B cell (primary cell): Measurements from ENCODE around the gene COL28A1. TPM values are rescaled to one million over a fixed set of nuclear protein-coding genes. Genes with fewer than 3 reads are reported as not detected.

Experiments
- ATAC-seq: fragments of 200-7000 bp; cut with Tn5 transposase; one replicate; pipeline ENCODE4 v1.10.0; 2021; ENCODE audit warnings: low read depth, mild to moderate bottlenecking, moderate number of reproducible peaks, moderate library complexity
- CTCF ChIA-PET: fragments of 350-600 bp; sonication (Branson Sonifier 250); formaldehyde crosslinking; loops from one replicate; lab custom pipeline; 2021; ENCODE audit warnings: antibody characterized with exemption, inconsistent platforms; lab: Charles Lee
- POLR2A ChIA-PET: fragments of 350-600 bp; sonication (Branson Sonifier 250); formaldehyde crosslinking; loops from one replicate; lab custom pipeline; 2021; ENCODE audit warnings: antibody characterized with exemption; lab: Charles Lee
- DNase-seq: peaks from one replicate; pipeline ENCODE4 v3.0.0; 2013
- H2AFZ ChIP-seq: 2 replicates; pipeline ENCODE4 v1.6.1; 2012; ENCODE audit warnings: mild to moderate bottlenecking, low read depth, low read length; ENCODE audit not compliant: insufficient read depth, poor library complexity, severe bottlenecking
- H3K27ac ChIP-seq, 2 donors: 1 replicate in 1 of 2; 2 replicates in 1 of 2; pipeline ENCODE4 v1.5.1; 2012 to 2013; ENCODE audit warnings: low read length in 2 of 2, mild to moderate bottlenecking in 2 of 2, moderate library complexity in 1 of 2
- H3K27me3 ChIP-seq, 4 experiments: fragments of 200-600 bp in 1 of 4; sonication (generic) in 1 of 4; replicated peaks in 1 of 4; 1 replicate in 2 of 4; 2 replicates in 2 of 4; pipeline versions ENCODE4 v1.6.1 to v1.7.0; 2013 to 2016; ENCODE audit warnings: low read length in 3 of 4, mild to moderate bottlenecking in 2 of 4, mixed read lengths in 1 of 4, moderate library complexity in 1 of 4; ENCODE audit not compliant: insufficient read depth in 4 of 4, control insufficient read depth in 3 of 4; ENCODE audit errors: control extremely low read depth in 1 of 4
- H3K36me3 ChIP-seq, 2 experiments: replicated peaks in 1 of 2; 1 replicate in 1 of 2; 2 replicates in 1 of 2; pipeline versions ENCODE4 v1.6.1 to v1.7.1; 2013; ENCODE audit warnings: low read length in 1 of 2; ENCODE audit not compliant: insufficient read depth in 2 of 2, control insufficient read depth in 1 of 2; ENCODE audit errors: control extremely low read depth in 1 of 2, extremely low read depth in 1 of 2
- H3K4me1 ChIP-seq, 2 donors: fragments of 200-600 bp in 1 of 2; sonication (generic) in 1 of 2; 1 replicate in 1 of 2; 2 replicates in 1 of 2; pipeline versions ENCODE4 v1.5.1 to v1.6.1; 2013 to 2017; ENCODE audit warnings: low read length in 2 of 2; ENCODE audit not compliant: control insufficient read depth in 2 of 2, insufficient read depth in 2 of 2
- H3K4me2 ChIP-seq: replicated peaks from 2 replicates; pipeline ENCODE3; 2012; ENCODE audit warnings: mild to moderate bottlenecking, low read depth, low read length; ENCODE audit not compliant: poor library complexity, severe bottlenecking
- H3K4me3 ChIP-seq, 5 experiments: fragments of 200-600 bp in 1 of 5; sonication (generic) in 1 of 5; 1 replicate in 3 of 5; 2 replicates in 2 of 5; pipeline versions ENCODE4 v1.5.1 to v1.7.0; 2011 to 2016; ENCODE audit warnings: low read length in 4 of 5, mild to moderate bottlenecking in 4 of 5, low read depth in 2 of 5, control low read depth in 1 of 5, moderate library complexity in 1 of 5; ENCODE audit not compliant: insufficient read depth in 1 of 5; ENCODE audit errors: control extremely low read depth in 1 of 5, extremely low read depth in 1 of 5
- H3K79me2 ChIP-seq: fragments of 200-600 bp; sonication (generic); one replicate; pipeline ENCODE4 v1.6.0; 2016; ENCODE audit warnings: low read length; ENCODE audit not compliant: control insufficient read depth, insufficient read depth
- H3K9ac ChIP-seq: fragments of 200-600 bp; sonication (generic); 2 replicates; pipeline ENCODE4 v1.6.1; 2017; ENCODE audit warnings: mild to moderate bottlenecking, low read length, moderate library complexity
- H3K9me3 ChIP-seq, 3 donors: one replicate each; pipeline versions ENCODE4 v1.6.1 to v1.7.1; 2013; ENCODE audit warnings: low read length in 2 of 3; ENCODE audit not compliant: control insufficient read depth in 2 of 3, insufficient read depth in 1 of 3; ENCODE audit errors: control extremely low read depth in 1 of 3
- H4K20me1 ChIP-seq: 2 replicates; pipeline ENCODE4 v1.6.0; 2012; ENCODE audit warnings: mild to moderate bottlenecking, low read length; ENCODE audit not compliant: insufficient read depth, control insufficient read depth, poor library complexity, severe bottlenecking
- H3K27ac Mint-ChIP-seq: one replicate; pipeline ENCODE4 v1.8.0; 2021; ENCODE audit warnings: mixed read lengths
- H3K27me3 Mint-ChIP-seq: one replicate; pipeline ENCODE4 v1.8.0; 2021; ENCODE audit warnings: mixed read lengths
- H3K4me1 Mint-ChIP-seq: one replicate; pipeline ENCODE4 v1.8.0; 2021; ENCODE audit warnings: mixed read lengths
- H3K4me3 Mint-ChIP-seq: one replicate; pipeline ENCODE4 v1.8.0; 2021; ENCODE audit warnings: mixed read lengths
- H3K9me3 Mint-ChIP-seq: one replicate; pipeline ENCODE4 v1.8.0; 2022; ENCODE audit warnings: mixed read lengths; ENCODE audit not compliant: insufficient read depth
- EZH2 ChIP-seq: IDR thresholded peaks from 2 replicates; pipeline ENCODE4 v1.6.1; 2012; ENCODE audit warnings: borderline replicate concordance, low read depth, mild to moderate bottlenecking, moderate library complexity, low read length; ENCODE audit not compliant: insufficient read depth, poor library complexity, severe bottlenecking
- WGBS: methylation state at CpG from one replicate; pipeline ENCODE4 v1.1.5; 2013; ENCODE audit warnings: missing lambda C conversion rate; ENCODE audit not compliant: insufficient coverage; 5-methylcytosine and 5-hydroxymethylcytosine counted together
- intact Hi-C: fragments of 100-400 bp; cut with micrococcal nuclease; formaldehyde crosslinking; loops from one replicate; pipeline ENCODE4 v1.10.0; 2022
- polyA plus RNA-seq: library from polyadenylated mRNA; depleted of rRNA; stranded (reverse); fragments of >200 nt; gene quantifications from 2 replicates; pipeline ENCODE4 v1.2.3, GENCODE V29; 2012
- total RNA-seq, 2 donors: library from RNA; stranded (reverse); fragments of 120-200 nt in 1 of 2; gene quantifications; 1 replicate in 1 of 2; 2 replicates in 1 of 2; pipeline versions ENCODE4 v1.2.3 to v1.2.4, GENCODE V29; 2013 to 2022
- TF ChIP-seq, protein P1 (sequence below): fragments of 200-600 bp; IDR thresholded peaks from one replicate; pipeline ENCODE4 v1.8.0; 2022; ENCODE audit warnings: antibody characterized with exemption, mild to moderate bottlenecking

Gene COL28A1
- total and polyA plus RNA-seq, 2 donors (not counting 1 experiment from before 2014, with no cell fraction given) = 0.18 to 0.67 TPM

DNA sequence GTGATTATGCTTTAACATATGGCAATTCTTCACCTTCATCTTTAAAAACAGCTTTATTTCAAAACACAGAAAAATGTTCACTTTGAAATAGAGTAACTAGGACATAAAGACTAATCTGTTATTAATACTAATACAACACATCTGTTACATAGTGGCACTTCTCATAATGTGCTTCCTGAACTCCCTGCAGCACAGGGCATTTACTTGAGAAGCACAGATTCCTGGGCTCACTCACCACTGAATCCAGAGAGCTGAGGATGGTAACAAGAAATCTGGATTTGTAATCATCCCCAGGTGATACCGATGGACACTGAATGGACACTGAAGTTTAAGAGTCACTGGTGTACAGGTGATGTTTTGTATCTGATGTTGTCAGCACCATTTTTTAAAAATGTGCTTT, 96.1 kb downstream of the COL28A1 start:
- Mint-ChIP-seq H3K27me3 (peaks cover 11% of the 10 kb centered on the region), H3K9me3 (no peaks in the 10 kb centered on the region), H3K27ac (no peak overlapping the region), H3K4me3 (no peak overlapping the region), H3K4me1 (no peaks in the 10 kb centered on the region)
- Histone ChIP-seq H3K27ac (no peak overlapping the region), H3K9me3 (no peaks in the 10 kb centered on the region), H3K36me3 (no peaks in the 10 kb centered on the region), H3K4me3 (no peak overlapping the region), H4K20me1 (no peaks in the 10 kb centered on the region), H3K79me2 (no peaks in the 10 kb centered on the region), H3K9ac (no peak overlapping the region), H3K4me1 (no peaks in the 10 kb centered on the region), H3K27me3 (no peaks in the 10 kb centered on the region), H3K4me2 (no peak overlapping the region), H2AFZ (no peak overlapping the region)
- WGBS = no CpG with 5 or more reads among the region's 1 CpG
- ChIA-PET CTCF (no interaction called here), POLR2A (no interaction called here)
- ATAC-seq (no peak), DNase-seq (no peak)
- intact Hi-C loops = loop anchor here (10.0 kb wide), 1 partner anchor 45 kb away; no protein-coding TSS in a partner anchor
- TF ChIP-seq, protein P1, sequence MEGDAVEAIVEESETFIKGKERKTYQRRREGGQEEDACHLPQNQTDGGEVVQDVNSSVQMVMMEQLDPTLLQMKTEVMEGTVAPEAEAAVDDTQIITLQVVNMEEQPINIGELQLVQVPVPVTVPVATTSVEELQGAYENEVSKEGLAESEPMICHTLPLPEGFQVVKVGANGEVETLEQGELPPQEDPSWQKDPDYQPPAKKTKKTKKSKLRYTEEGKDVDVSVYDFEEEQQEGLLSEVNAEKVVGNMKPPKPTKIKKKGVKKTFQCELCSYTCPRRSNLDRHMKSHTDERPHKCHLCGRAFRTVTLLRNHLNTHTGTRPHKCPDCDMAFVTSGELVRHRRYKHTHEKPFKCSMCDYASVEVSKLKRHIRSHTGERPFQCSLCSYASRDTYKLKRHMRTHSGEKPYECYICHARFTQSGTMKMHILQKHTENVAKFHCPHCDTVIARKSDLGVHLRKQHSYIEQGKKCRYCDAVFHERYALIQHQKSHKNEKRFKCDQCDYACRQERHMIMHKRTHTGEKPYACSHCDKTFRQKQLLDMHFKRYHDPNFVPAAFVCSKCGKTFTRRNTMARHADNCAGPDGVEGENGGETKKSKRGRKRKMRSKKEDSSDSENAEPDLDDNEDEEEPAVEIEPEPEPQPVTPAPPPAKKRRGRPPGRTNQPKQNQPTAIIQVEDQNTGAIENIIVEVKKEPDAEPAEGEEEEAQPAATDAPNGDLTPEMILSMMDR = no peak
- TF ChIP-seq EZH2 = no peak

DNA sequence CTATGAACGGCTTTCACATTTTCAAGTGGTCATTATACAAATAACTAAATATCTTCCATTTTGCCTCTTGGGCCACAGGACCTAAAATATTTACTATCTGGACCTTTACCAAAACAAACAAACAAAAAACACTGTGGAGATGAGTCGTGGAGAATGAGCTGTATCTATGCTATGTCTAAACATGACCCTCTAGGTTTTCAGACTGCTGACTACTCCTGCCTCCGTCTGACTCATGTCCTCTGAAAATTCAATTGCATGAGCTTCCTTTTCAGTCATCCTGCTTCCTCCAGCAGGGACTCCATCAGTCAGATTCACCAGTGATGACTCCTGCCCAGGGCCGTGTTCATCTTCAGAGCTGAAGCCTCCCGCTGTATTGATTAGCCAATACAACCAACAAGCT, 96.8 kb downstream of the COL28A1 start:
- H3K9ac ChIP-seq = no peak overlapping the region
- WGBS = 92% methylated on average over 5 of the region's 5 CpGs
- no peak for ATAC-seq

More for the DNA sequence above, 96.8 kb downstream of the COL28A1 start:
- no peaks in the 10 kb centered on the region for H3K4me1 ChIP-seq
- H3K79me2 ChIP-seq = no peaks in the 10 kb centered on the region
- intact Hi-C loops = loop anchor here (10.0 kb wide), 1 partner anchor 46 kb away; no protein-coding TSS in a partner anchor
- Mint-ChIP-seq H3K27me3 (peaks cover 11% of the 10 kb centered on the region), H3K27ac (no peak overlapping the region), H3K9me3 (no peaks in the 10 kb centered on the region), H3K4me3 (no peak overlapping the region), H3K4me1 (no peaks in the 10 kb centered on the region)
- TF ChIP-seq EZH2 = no peak
- TF ChIP-seq, protein P1 = no peak
- H3K27me3 ChIP-seq = no peaks in the 10 kb centered on the region
- H3K27ac ChIP-seq = no peak overlapping the region
- no peak overlapping the region for H3K4me2 ChIP-seq
- ChIA-PET CTCF (interaction anchor here (1.3 kb wide), 1 partner anchor 15 kb away, joined by 3 read pairs; no protein-coding TSS in a partner anchor), POLR2A (no interaction called here)
- H3K4me3 ChIP-seq = no peak overlapping the region
- H3K9me3 ChIP-seq = no peaks in the 10 kb centered on the region
- no peak overlapping the region for H2AFZ ChIP-seq
- no peaks in the 10 kb centered on the region for H4K20me1 ChIP-seq
- DNase-seq = no peak
- no peaks in the 10 kb centered on the region for H3K36me3 ChIP-seq
